ENCODE measurements around the gene BACE1. TPM values are rescaled to one million over a fixed set of nuclear protein-coding genes. Genes with fewer than 3 reads are reported as not detected.

Gene BACE1
- total RNA-seq, 1 donor from 2014 or later: 10.7 TPM

DNA sequence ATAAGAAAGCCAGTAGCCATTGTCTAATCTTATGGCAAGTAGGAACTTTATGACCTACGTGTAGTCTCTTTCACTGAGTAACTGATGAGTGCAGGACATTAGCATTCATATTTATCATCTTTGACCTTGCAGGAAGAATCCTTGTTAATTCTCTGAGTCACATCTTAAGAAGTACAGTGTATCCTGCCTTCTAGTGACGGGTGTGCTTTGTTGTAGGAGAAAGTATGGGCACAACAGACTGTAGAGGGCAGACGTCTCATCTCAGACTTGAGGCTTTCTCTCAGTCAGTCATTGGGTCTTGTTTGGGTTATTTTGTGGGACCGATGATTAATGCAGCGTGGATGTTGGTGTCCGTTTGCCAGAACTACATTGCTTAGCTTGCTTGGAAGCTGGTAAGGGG is 76.8 kb downstream of the BACE1 start:
- ATAC-seq (no peak), DNase-seq (ENCODE audit: missing footprints) (no peak)
- intact Hi-C loops (cut with DNase I): no loop called here

DNA sequence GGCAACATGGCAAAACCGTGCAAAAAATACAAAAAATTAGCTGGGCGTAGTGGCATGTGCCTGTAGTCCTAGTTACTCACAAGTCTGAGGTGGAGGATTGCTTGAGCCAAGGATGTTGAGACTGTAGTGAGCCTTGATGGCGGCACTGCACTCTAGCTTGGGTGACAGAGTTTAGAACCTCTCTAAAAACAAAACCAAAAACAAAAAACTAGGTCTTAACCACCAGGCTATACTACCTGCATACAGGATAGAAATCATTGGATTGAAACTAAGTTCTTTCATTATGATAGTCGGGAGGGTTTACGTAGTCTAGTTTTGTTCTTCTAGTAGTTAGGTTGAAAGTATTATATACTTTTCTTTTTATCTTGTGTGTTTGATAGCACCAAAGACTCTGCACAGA is 77.8 kb downstream of the BACE1 start:
- ATAC-seq (no peak), DNase-seq (ENCODE audit: missing footprints) (no peak)
- intact Hi-C loops (cut with DNase I): no loop called here

Other genes with a start within 250 kb of the BACE1 start
- gene SIK3, start 217.8 kb downstream of the BACE1 start, total RNA-seq: 28.7 TPM
- gene PAFAH1B2, start 172.0 kb downstream of the BACE1 start, total RNA-seq: 52.3 TPM
- 26.1 TPM for gene SIDT2, start 137.5 kb downstream of the BACE1 start, total RNA-seq
- 122 TPM for gene TAGLN, start 116.9 kb downstream of the BACE1 start, total RNA-seq
- gene PCSK7, start 84.2 kb downstream of the BACE1 start, total RNA-seq: 26.7 TPM
- 17.3 TPM for gene RNF214, start 83.6 kb downstream of the BACE1 start, total RNA-seq
- gene BACE1-AS, start 24.9 kb downstream of the BACE1 start, total RNA-seq: 7.7 TPM
- 4.7 TPM for gene CEP164, start 11.6 kb upstream of the BACE1 start, total RNA-seq